H1 (cell line): ENCODE results near the gene USP35. TPM values are rescaled to one million over a fixed set of nuclear protein-coding genes. Genes with fewer than 3 reads are reported as not detected.

Experiments
- BACH1 ChIP-seq: IDR thresholded peaks from 2 replicates; pipeline ENCODE4 v1.6.1; 2012; ENCODE audit warnings: low read length, improper control_type of control experiment
- CHD7 ChIP-seq: fragments of 300-600 bp; sonication (generic); IDR thresholded peaks from 2 replicates; pipeline ENCODE4 v1.7.1; 2012; ENCODE audit warnings: low read length, moderate library complexity, mild to moderate bottlenecking, inconsistent platforms; ENCODE audit not compliant: insufficient replicate concordance
- EGR1 ChIP-seq: IDR thresholded peaks from 2 replicates; pipeline ENCODE4 v1.6.1; 2011; ENCODE audit warnings: low read depth, low read length, borderline replicate concordance
- EP300 ChIP-seq, 2 experiments: IDR thresholded peaks; 1 replicate in 1 of 2; 2 replicates in 1 of 2; pipeline ENCODE4 v1.6.1; 2011 to 2012; ENCODE audit warnings: low read depth in 2 of 2, low read length in 2 of 2, mild to moderate bottlenecking in 2 of 2, borderline replicate concordance in 1 of 2, inconsistent platforms in 1 of 2, moderate library complexity in 1 of 2
- EZH2 ChIP-seq: fragments of 200-600 bp; sonication (generic); IDR thresholded peaks from 2 replicates; pipeline ENCODE4 v1.7.1; 2012; ENCODE audit warnings: low read depth, mild to moderate bottlenecking, moderate library complexity, low read length, inconsistent platforms; ENCODE audit not compliant: severe bottlenecking
- POLR2AphosphoS5 ChIP-seq: IDR thresholded peaks from 2 replicates; pipeline ENCODE4 v1.6.1; 2011; ENCODE audit warnings: low read depth, low read length
- SIRT6 ChIP-seq: IDR thresholded peaks from one replicate; pipeline ENCODE4 v1.7.1; 2012; ENCODE audit warnings: low read length, inconsistent platforms
- TAF7 ChIP-seq: optimal IDR thresholded peaks from 2 replicates; pipeline ENCODE3; 2011; ENCODE audit warnings: low read depth, mild to moderate bottlenecking, inconsistent platforms, low read length, moderate library complexity, borderline replicate concordance
- USF2 ChIP-seq: IDR thresholded peaks from 2 replicates; pipeline ENCODE4 v1.6.1; 2011; ENCODE audit warnings: low read length, improper control_type of control experiment
- ZNF274 ChIP-seq: IDR thresholded peaks from 2 replicates; pipeline ENCODE4 v1.7.0; 2012; ENCODE audit warnings: low read length, borderline replicate concordance; ENCODE audit errors: extremely low read depth
- polyA plus RNA-seq, 7 experiments: library from polyadenylated mRNA; depleted of rRNA in 3 of 7; stranded (reverse) in 5 of 7; unstranded in 2 of 7; fragments of >200 nt in 5 of 7; fragments of 200-250 nt in 2 of 7; gene quantifications; 1 replicate in 5 of 7; 2 replicates in 1 of 7; 4 replicates in 1 of 7; pipeline versions ENCODE4 v1.2.1 to v1.2.3, GENCODE V29; 2011 to 2013; ENCODE audit warnings: missing spikeins in 2 of 7, mixed read lengths in 2 of 7
- total RNA-seq: library from RNA; stranded (reverse); fragmentation: NEBNext Ultra II Directional; extraction: Animal tissue kit (Norgen Biotek cat#: 25700); gene quantifications from 2 replicates; pipeline ENCODE4 v1.2.1, GENCODE V29; 2021

The USP35 gene
- total and polyA plus RNA-seq, 2 of the 8 experiments (the other 6 are each of a cell fraction or from before 2014, with no cell fraction given), result 4.6 to 6.8 TPM

GRCh38 chr11:78176605-78177141 is 12.0 kb upstream of the USP35 start (continued):
- TF ChIP-seq CHD7 (no peak), EZH2 (no peak), BACH1 (no peak), EP300 (IDR thresholded peaks at IDR 0.05; ENCODE audit: borderline replicate concordance in 1 of 2, low read depth in 2 of 2, low read length in 2 of 2) (no peak), POLR2AphosphoS5 (no peak), SIRT6 (no peak), TAF7 (no peak), EGR1 (no peak), USF2 (no peak), ZNF274 (no peak)
